ENCODE results near the gene JMY. TPM values are rescaled to one million over a fixed set of nuclear protein-coding genes. Genes with fewer than 3 reads are reported as not detected.

Gene JMY
- total and polyA plus RNA-seq, 2 of the 8 experiments (the other 6 are each of a cell fraction or from before 2014, with no cell fraction given): 2.8 to 13.9 TPM

- H3K79me1 ChIP-seq (ENCODE audit: low read depth, low read length): no peaks in the 10 kb centered on the region
- 0 out of 4 replicates have a peak overlapping the region, but pooled peaks of 1 of the 2 experiments have one; percentile 48 for H3K4me2 ChIP-seq (ENCODE audit: insufficient read depth in 1 of 2, low read depth in 2 of 2, low read length in 2 of 2)
- no peak overlapping the region for H3K4ac ChIP-seq (replicated peaks; ENCODE audit: insufficient read length, low read depth, low read length)
- no peak for TF ChIP-seq MAFK (IDR thresholded peaks at IDR 0.05; ENCODE audit: low read depth, low read length)
- no peak for TF ChIP-seq HDAC6 (IDR thresholded peaks at IDR 0.05; ENCODE audit: low read depth, low read length)
- no peaks in the 10 kb centered on the region for H3K23me2 ChIP-seq (ENCODE audit: low read depth, low read length)
- H4K20me1 ChIP-seq (replicated peaks in 1 of 2; ENCODE audit: control insufficient read depth in 1 of 2, insufficient read depth in 2 of 2, low read length in 2 of 2): no peaks in the 10 kb centered on the region
- WGBS, 2 experiments (ENCODE audit: extremely low coverage in 1 of 2, insufficient coverage in 1 of 2, insufficient read length in 1 of 2, insufficient replicate concordance in 2 of 2, low coverage in 1 of 2, low lambda C conversion rate in 2 of 2, missing lambda C conversion rate in 1 of 2): 80% methylated on average over 1 of the region's 1 CpG; no CpG with 5 or more reads in 1 of the 2 experiments
- H3K4me3 ChIP-seq (ENCODE audit: extremely low read depth in 1 of 4, insufficient read depth in 2 of 4, low read depth in 3 of 4, low read length in 4 of 4): no peak overlapping the region
- POLR2A ChIA-PET (ENCODE audit: partially characterized antibody): interaction anchor here (0.8 kb wide), 1 partner anchor 16 kb away, joined by 3 read pairs; no protein-coding TSS in a partner anchor
- no peak overlapping the region for H3K27ac ChIP-seq (ENCODE audit: low read depth, low read length)
- H3K27me3 ChIP-seq (replicated peaks in 1 of 4; ENCODE audit: control insufficient read depth in 3 of 4, extremely low read depth in 1 of 4, insufficient read depth in 3 of 4, low read length in 3 of 4): no peaks in the 10 kb centered on the region
- H3K9me3 ChIP-seq (ENCODE audit: insufficient read depth in 2 of 2, low read depth in 1 of 2, low read length in 1 of 2): no peaks in the 10 kb centered on the region
- no peak overlapping the region for H2BK15ac ChIP-seq (ENCODE audit: low read length)
- H2AK5ac ChIP-seq (ENCODE audit: low read depth, low read length): no peak overlapping the region
- H3K79me2 ChIP-seq (ENCODE audit: control insufficient read depth in 1 of 2, insufficient read depth in 2 of 2, low read length in 2 of 2): peaks cover 0 to 96% of the 10 kb centered on the region in 2 experiments; a peak in 3 of 4 replicates
- CTCF ChIA-PET (ENCODE audit: partially characterized antibody): interaction anchor here (0.6 to 2.0 kb wide), 5 partner anchors 11 to 221 kb away, joined by 3 to 8 read pairs (median 5); no protein-coding TSS in a partner anchor
- no peak overlapping the region for H3K23ac ChIP-seq (ENCODE audit: insufficient read length)
- H3K36me3 ChIP-seq (ENCODE audit: control insufficient read depth in 2 of 4, insufficient read depth in 4 of 4, low read length in 3 of 4): no peaks in the 10 kb centered on the region
- no peak overlapping the region for H2AFZ ChIP-seq (ENCODE audit: low read length)
- H2BK5ac ChIP-seq (ENCODE audit: low read depth, low read length): no peak overlapping the region
- H3K9ac ChIP-seq (replicated peaks in 1 of 4; ENCODE audit: extremely low read depth in 1 of 4, low read depth in 3 of 4, low read length in 3 of 4): no peak overlapping the region
- no peak overlapping the region for H4K8ac ChIP-seq (ENCODE audit: extremely low read depth, insufficient read depth, low read length)
- H4K5ac ChIP-seq (ENCODE audit: insufficient read length, low read depth, low read length): no peak overlapping the region
- no peak overlapping the region for H3K14ac ChIP-seq (ENCODE audit: insufficient read length)
- no peak overlapping the region for H2BK12ac ChIP-seq (ENCODE audit: low read depth, low read length)
- H3K56ac ChIP-seq (replicated peaks; ENCODE audit: insufficient read length, low read depth, low read length): no peak overlapping the region
- no peak for DNase-seq (ENCODE audit: low read depth in 1 of 2, low spot score in 2 of 2)
- FAIRE-seq: no peak
- no peak overlapping the region for H2BK20ac ChIP-seq (ENCODE audit: low read length)
- H2BK120ac ChIP-seq (replicated peaks; ENCODE audit: low read depth, low read length): no peak overlapping the region
- no peak overlapping the region for H4K91ac ChIP-seq (replicated peaks; ENCODE audit: insufficient read length, low read length)
- no peak overlapping the region for H3K18ac ChIP-seq (ENCODE audit: extremely low read depth, low read length)
- H3K4me1 ChIP-seq (replicated peaks in 1 of 4; ENCODE audit: control insufficient read depth in 3 of 4, insufficient read depth in 4 of 4, low read length in 3 of 4): peaks cover 0 to 5% (median 1%) of the 10 kb centered on the region in 4 experiments; a peak in 1 of 7 replicates
Observed at GRCh38 chr5:79243224-79243623, 7.3 kb downstream of the JMY start.
